A673 (cell line): ENCODE measurements around the gene ZBTB7B.

Experiments used
- CTCF ChIP-seq: fragments of 300-800, 200-600 bp; sonication (generic); conservative IDR thresholded peaks from 2 replicates; pipeline ENCODE4 v1.5.1; 2017; ENCODE audit warnings: low read depth, mild to moderate bottlenecking, antibody characterized with exemption, low read length, moderate library complexity, mixed read lengths
- EZH2 ChIP-seq: fragments of 200-600 bp; sonication (generic); IDR thresholded peaks from 2 replicates; pipeline ENCODE4 v1.6.1; 2017; ENCODE audit warnings: borderline replicate concordance, low read depth, mild to moderate bottlenecking, mixed read lengths, antibody characterized with exemption, low read length; ENCODE audit not compliant: poor library complexity, severe bottlenecking

DNA sequence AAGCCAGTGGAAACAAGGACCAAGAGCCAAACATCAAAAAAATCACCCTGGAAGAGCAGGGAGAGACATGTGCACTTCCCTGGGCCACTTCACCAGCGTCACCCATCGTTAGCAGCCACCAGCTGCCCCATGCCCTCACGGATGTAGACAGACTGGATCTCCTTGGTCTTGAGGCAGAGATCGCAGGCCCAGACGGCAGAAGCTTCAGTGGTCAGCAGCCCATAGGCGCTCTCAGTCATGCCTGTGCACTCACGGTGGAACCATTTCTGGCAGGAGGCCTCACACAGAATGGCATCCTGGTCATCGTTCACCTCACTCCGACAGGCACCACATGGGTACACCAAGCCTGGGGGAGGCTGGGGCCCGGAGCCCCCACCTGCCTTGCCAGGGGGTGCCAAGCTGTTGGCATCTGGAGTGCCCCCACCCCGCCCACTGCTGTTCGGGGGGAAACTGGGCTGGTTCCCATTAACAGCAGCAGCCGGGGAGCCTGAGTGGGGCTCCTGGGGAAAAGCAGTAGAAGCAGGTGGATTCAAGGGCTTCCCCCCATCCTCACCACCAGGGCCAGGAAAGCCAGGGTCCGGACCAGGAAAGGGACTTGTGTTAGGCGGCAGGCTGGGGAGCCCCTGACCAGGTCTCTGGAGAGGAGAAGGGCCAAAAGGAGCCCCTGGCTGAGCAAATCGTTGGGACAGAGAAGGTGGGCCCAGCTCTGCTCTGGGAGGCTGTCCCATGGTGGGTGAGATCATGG is 43.7 kb upstream of the ZBTB7B start:
- TF ChIP-seq CTCF: no peak
- TF ChIP-seq EZH2: no peak
